HepG2 (cell line): ENCODE data around the gene FAAP100. TPM values are rescaled to one million over a fixed set of nuclear protein-coding genes. Genes with fewer than 3 reads are reported as not detected.

ENCODE experiments used
- ATAC-seq: fragments of 200-7000 bp; cut with Tn5 transposase; 3 replicates; pipeline ENCODE4 v1.9.1; 2020; ENCODE audit warnings: mild to moderate bottlenecking, moderate library complexity
- Bru-seq: library from RNA; stranded (reverse); fragments of 400-500 nt; gene quantifications from one replicate; lab custom pipeline; 2021; lab: Mats Ljungman, UMichigan
- BruChase-seq, 2 experiments: library from RNA; stranded (reverse); fragments of 400-500 nt; gene quantifications; one replicate each; lab custom pipeline; 2021; lab: Mats Ljungman, UMichigan
- BruUV-seq: library from RNA; stranded (reverse); fragments of 400-500 nt; replicated peaks from 2 replicates; lab custom pipeline; 2021; lab: Mats Ljungman, UMichigan
- CTCF ChIA-PET: fragments of 300-600 bp; formaldehyde crosslinking; extraction: SDS; loops from one replicate; lab custom pipeline; 2021; ENCODE audit warnings: low total read pairs, inconsistent platforms, low intra/inter-chr PET ratio; lab: Yijun Ruan, JAX
- POLR2A ChIA-PET: fragments of 350-600 bp; sonication (Branson Sonifier 250); formaldehyde crosslinking; loops from one replicate; lab custom pipeline; 2020; ENCODE audit warnings: antibody characterized with exemption, inconsistent platforms; lab: Yijun Ruan, JAX
- DNase-seq: peaks from one replicate; pipeline ENCODE4 v3.0.0-alpha.2; 2015; ENCODE audit warnings: low spot score
- FAIRE-seq: peaks from 3 replicates; lab custom pipeline; 2011; peaks lifted over from hg19 to GRCh38; lab: Jason Lieb, UNC
- H2AFZ ChIP-seq: one replicate; pipeline ENCODE4 v1.6.1; 2011; ENCODE audit warnings: low read length, inconsistent platforms
- H3K27ac ChIP-seq: fragments of 300-600 bp; 3 replicates; pipeline ENCODE4 v1.8.0; 2011; ENCODE audit warnings: mixed run types, mild to moderate bottlenecking, mixed read lengths, low read length, inconsistent platforms; ENCODE audit not compliant: insufficient read depth; ENCODE audit errors: extremely low read length
- H3K27me3 ChIP-seq, 2 experiments: fragments of 200-600 bp in 1 of 2; 2 replicates in 1 of 2; 3 replicates in 1 of 2; pipeline versions ENCODE4 v1.6.0 to v1.8.0; 2011; ENCODE audit warnings: low read length in 2 of 2, mild to moderate bottlenecking in 2 of 2, moderate library complexity in 2 of 2, inconsistent platforms in 1 of 2; ENCODE audit not compliant: insufficient read depth in 2 of 2, control insufficient read depth in 1 of 2
- H3K36me3 ChIP-seq, 2 experiments: fragments of 200-600 bp in 1 of 2; replicated peaks in 1 of 2; 2 replicates in 1 of 2; 3 replicates in 1 of 2; pipeline versions ENCODE4 v1.5.1 to v1.8.0; 2011; ENCODE audit warnings: low read length in 2 of 2, inconsistent platforms in 1 of 2; ENCODE audit not compliant: insufficient read depth in 2 of 2, control insufficient read depth in 1 of 2
- H3K4me1 ChIP-seq: 2 replicates; pipeline ENCODE4 v1.5.1; 2012; ENCODE audit warnings: low read length, inconsistent platforms; ENCODE audit not compliant: insufficient read depth
- H3K4me2 ChIP-seq: 2 replicates; pipeline ENCODE4 v1.6.0; 2011; ENCODE audit warnings: low read depth, low read length, inconsistent platforms
- H3K4me3 ChIP-seq, 3 experiments: fragments of 200-600 bp in 1 of 3; sonication (generic), shearing (Covaris generic) in 1 of 3; replicated peaks in 1 of 3; 2 replicates each; pipeline ENCODE4 v1.5.1; 2011 to 2016; ENCODE audit warnings: low read length in 3 of 3, inconsistent platforms in 2 of 3, low read depth in 2 of 3, mild to moderate bottlenecking in 2 of 3, control low read depth in 1 of 3, mixed read lengths in 1 of 3; ENCODE audit not compliant: insufficient read depth in 1 of 3
- H3K79me2 ChIP-seq: one replicate; pipeline ENCODE4 v1.6.1; 2011; ENCODE audit warnings: low read length, inconsistent platforms; ENCODE audit not compliant: insufficient read depth
- H3K9ac ChIP-seq: 2 replicates; pipeline ENCODE4 v1.6.0; 2011; ENCODE audit warnings: mild to moderate bottlenecking, low read depth, low read length, inconsistent platforms; ENCODE audit not compliant: insufficient read depth
- H3K9me3 ChIP-seq: 2 replicates; pipeline ENCODE4 v1.5.1; 2012; ENCODE audit warnings: mild to moderate bottlenecking, low read length
- H4K20me1 ChIP-seq: 2 replicates; pipeline ENCODE4 v1.6.0; 2011; ENCODE audit warnings: inconsistent platforms, mild to moderate bottlenecking, low read length, moderate library complexity; ENCODE audit not compliant: insufficient read depth
- AKAP8 ChIP-seq: sonication (generic); formaldehyde crosslinking; IDR thresholded peaks from 2 replicates; pipeline ENCODE4 v1.5.1; 2020; ENCODE audit warnings: mild to moderate bottlenecking, missing genetic modification reagents
- GFI1 ChIP-seq: sonication (generic); formaldehyde crosslinking; IDR thresholded peaks from 2 replicates; pipeline ENCODE4 v1.5.0; 2020; ENCODE audit warnings: missing genetic modification reagents, mild to moderate bottlenecking, borderline replicate concordance
- HES4 ChIP-seq: sonication (generic); formaldehyde crosslinking; IDR thresholded peaks from 2 replicates; pipeline ENCODE4 v1.9.0; 2021; ENCODE audit warnings: mild to moderate bottlenecking, missing genetic modification reagents, borderline replicate concordance
- IRF2 ChIP-seq: IDR thresholded peaks from 2 replicates; pipeline ENCODE4 v1.6.1; 2018; ENCODE audit warnings: missing genetic modification reagents, missing compliant biosample characterization
- ONECUT2 ChIP-seq: sonication (generic); formaldehyde crosslinking; IDR thresholded peaks from 2 replicates; pipeline ENCODE4 v1.4.0; 2020; ENCODE audit warnings: missing genetic modification reagents
- REL ChIP-seq: sonication (generic); formaldehyde crosslinking; conservative IDR thresholded peaks from 2 replicates; pipeline ENCODE4 v1.8.0; 2022; ENCODE audit warnings: mild to moderate bottlenecking, missing genetic modification reagents, moderate library complexity
- SP1 ChIP-seq, 2 experiments: fragments of 450-650 bp in 1 of 2; sonication (generic) in 1 of 2; formaldehyde crosslinking in 1 of 2; IDR thresholded peaks; 2 replicates each; pipeline versions ENCODE4 v1.4.0 to v1.6.1; 2016 to 2020; ENCODE audit warnings: missing genetic modification reagents in 1 of 2
- ZC3H4 ChIP-seq: sonication (generic); formaldehyde crosslinking; IDR thresholded peaks from 2 replicates; pipeline ENCODE4 v1.4.0; 2020; ENCODE audit warnings: missing genetic modification reagents, borderline replicate concordance
- ZKSCAN1 ChIP-seq: fragments of 150-350 bp; IDR thresholded peaks from 2 replicates; pipeline ENCODE4 v1.6.1; 2014; ENCODE audit warnings: low read length
- ZKSCAN8 ChIP-seq: IDR thresholded peaks from 2 replicates; pipeline ENCODE4 v1.6.1; 2016; ENCODE audit warnings: borderline replicate concordance, missing genetic modification reagents, missing compliant biosample characterization
- ZNF224 ChIP-seq: sonication (generic); formaldehyde crosslinking; IDR thresholded peaks from 2 replicates; pipeline ENCODE4 v1.5.0; 2020; ENCODE audit warnings: mild to moderate bottlenecking, missing genetic modification reagents
- ZNF430 ChIP-seq: sonication (generic); formaldehyde crosslinking; IDR thresholded peaks from 2 replicates; pipeline ENCODE4 v1.9.0; 2021; ENCODE audit warnings: mild to moderate bottlenecking, missing genetic modification reagents
- ZNF598 ChIP-seq: sonication (generic); formaldehyde crosslinking; IDR thresholded peaks from 2 replicates; pipeline ENCODE4 v1.5.1; 2020; ENCODE audit warnings: mild to moderate bottlenecking, missing genetic modification reagents, borderline replicate concordance
- ZNF605 ChIP-seq: sonication (generic); formaldehyde crosslinking; IDR thresholded peaks from 2 replicates; pipeline ENCODE4 v1.8.0; 2022; ENCODE audit warnings: mild to moderate bottlenecking, missing genetic modification reagents
- WGBS: methylation state at CpG from one replicate; pipeline ENCODE4 v1.1.6; 2017; ENCODE audit warnings: low lambda C conversion rate; 5-methylcytosine and 5-hydroxymethylcytosine counted together
- in situ Hi-C: cut with HindIII; loops from 2 replicates; pipeline ENCODE4 v1.10.0; 2017; ENCODE audit warnings: low pct_unique_long_range_greater_than_20kb; ENCODE audit not compliant: extremely low pct_ligation_motif_present
- intact Hi-C: fragments of 100-400 bp; cut with micrococcal nuclease; formaldehyde crosslinking; loops from one replicate; pipeline ENCODE4 v1.10.0; 2022; ENCODE audit not compliant: unreplicated experiment
- long read RNA-seq, 2 experiments: library from RNA in 1 of 2; library from polyadenylated mRNA in 1 of 2; stranded (forward) in 1 of 2; unstranded in 1 of 2; transcript quantifications; one replicate each; pipeline ENCODE4 v2.0.0, GENCODE V29; 2019 to 2022
- polyA minus RNA-seq, 3 experiments: library from RNA; depleted of rRNA, polyadenylated mRNA; stranded (reverse); fragments of >200 nt; gene quantifications; 2 replicates each; pipeline ENCODE4 v1.2.3, GENCODE V29; 2011; ENCODE audit warnings: low replicate concordance in 1 of 3
- polyA plus RNA-seq, 8 experiments: library from polyadenylated mRNA; depleted of rRNA in 3 of 8; stranded (reverse) in 7 of 8; unstranded in 1 of 8; fragments of >200 nt; fragmentation: Illumina TruSeq in 4 of 8; extraction: Trizol in 4 of 8; gene quantifications; 2 replicates each; pipeline versions ENCODE4 v1.2.1 to v1.2.3, GENCODE V29; 2011 to 2016; ENCODE audit warnings: low read depth in 4 of 8, missing spikeins in 1 of 8, mixed read lengths in 1 of 8; ENCODE audit not compliant: insufficient read depth in 1 of 8
- total RNA-seq, 5 experiments: library from RNA; depleted of rRNA; stranded (reverse); fragments of >200 nt; fragmentation: Illumina TruSeq; extraction: Trizol; gene quantifications; 2 replicates each; pipeline ENCODE4 v1.2.3, GENCODE V29; 2016; ENCODE audit warnings: low read depth in 1 of 5

The FAAP100 gene, protein sequence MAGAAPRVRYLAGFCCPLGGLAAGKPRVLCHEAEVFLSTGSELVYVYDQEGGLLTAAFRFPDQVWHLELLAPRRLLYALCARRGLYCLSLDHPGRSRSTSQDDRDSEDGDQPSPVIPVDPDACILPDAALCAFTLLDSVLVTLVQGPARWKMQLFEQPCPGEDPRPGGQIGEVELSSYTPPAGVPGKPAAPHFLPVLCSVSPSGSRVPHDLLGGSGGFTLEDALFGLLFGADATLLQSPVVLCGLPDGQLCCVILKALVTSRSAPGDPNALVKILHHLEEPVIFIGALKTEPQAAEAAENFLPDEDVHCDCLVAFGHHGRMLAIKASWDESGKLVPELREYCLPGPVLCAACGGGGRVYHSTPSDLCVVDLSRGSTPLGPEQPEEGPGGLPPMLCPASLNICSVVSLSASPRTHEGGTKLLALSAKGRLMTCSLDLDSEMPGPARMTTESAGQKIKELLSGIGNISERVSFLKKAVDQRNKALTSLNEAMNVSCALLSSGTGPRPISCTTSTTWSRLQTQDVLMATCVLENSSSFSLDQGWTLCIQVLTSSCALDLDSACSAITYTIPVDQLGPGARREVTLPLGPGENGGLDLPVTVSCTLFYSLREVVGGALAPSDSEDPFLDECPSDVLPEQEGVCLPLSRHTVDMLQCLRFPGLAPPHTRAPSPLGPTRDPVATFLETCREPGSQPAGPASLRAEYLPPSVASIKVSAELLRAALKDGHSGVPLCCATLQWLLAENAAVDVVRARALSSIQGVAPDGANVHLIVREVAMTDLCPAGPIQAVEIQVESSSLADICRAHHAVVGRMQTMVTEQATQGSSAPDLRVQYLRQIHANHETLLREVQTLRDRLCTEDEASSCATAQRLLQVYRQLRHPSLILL
- total RNA-seq (2016; rRNA removed; fragmentation: Illumina TruSeq; extraction: Trizol) (13.9 and 20.8 TPM in 2 replicates), polyA plus RNA-seq (2011; rRNA removed) (7.6 and 11.1 TPM in 2 replicates), polyA minus RNA-seq (2011; rRNA and poly(A)+ RNA removed; ENCODE audit: low replicate concordance) (13.6 and 27.9 TPM in 2 replicates), Bru-seq, nascent RNA (percentile 56 among the genes with signal in this experiment), BruChase-seq, experiment 1, labeled RNA remaining after a 6-hour chase (percentile 52 among the genes with signal in this experiment), BruChase-seq, experiment 2, labeled RNA remaining after a 2-hour chase (percentile 57 among the genes with signal in this experiment)
- total RNA-seq (2016; cell fraction: cytosol; rRNA removed; fragmentation: Illumina TruSeq; extraction: Trizol; ENCODE audit: low read depth), result 10.4 and 11.2 TPM in 2 replicates
- 11.4 and 20.4 TPM in 2 replicates for total RNA-seq (2016; cell fraction: insoluble cytoplasmic fraction; rRNA removed; fragmentation: Illumina TruSeq; extraction: Trizol)
- 23.6 and 25.4 TPM in 2 replicates for total RNA-seq (2016; cell fraction: membrane; rRNA removed; fragmentation: Illumina TruSeq; extraction: Trizol)
- total RNA-seq (2016; cell fraction: nucleus; rRNA removed; fragmentation: Illumina TruSeq; extraction: Trizol), result 19.0 and 22.7 TPM in 2 replicates
- 6.5 and 11.8 TPM in 2 replicates for polyA plus RNA-seq (2011; cell fraction: cytosol; rRNA removed)
- 37.4 and 38.6 TPM in 2 replicates for polyA plus RNA-seq (2011; cell fraction: nucleus; rRNA removed)
- 9.3 and 10.7 TPM in 2 replicates for polyA plus RNA-seq (2012)
- 6.1 and 6.4 TPM in 2 replicates for polyA plus RNA-seq (2016; cell fraction: cytosol; fragmentation: Illumina TruSeq; extraction: Trizol; ENCODE audit: low read depth)
- polyA plus RNA-seq (2016; cell fraction: insoluble cytoplasmic fraction; fragmentation: Illumina TruSeq; extraction: Trizol; ENCODE audit: low read depth), result 13.7 and 17.1 TPM in 2 replicates
- polyA plus RNA-seq (2016; cell fraction: membrane; fragmentation: Illumina TruSeq; extraction: Trizol; ENCODE audit: low read depth), result 14.4 and 16.7 TPM in 2 replicates
- 43.7 and 45.9 TPM in 2 replicates for polyA plus RNA-seq (2016; cell fraction: nucleus; fragmentation: Illumina TruSeq; extraction: Trizol; ENCODE audit: insufficient read depth, low read depth)
- 7.7 and 8.2 TPM in 2 replicates for polyA minus RNA-seq (2011; cell fraction: cytosol; rRNA and poly(A)+ RNA removed)
- polyA minus RNA-seq (2011; cell fraction: nucleus; rRNA and poly(A)+ RNA removed), result 22.8 and 26.2 TPM in 2 replicates
- long read RNA-seq, experiment 1, partial matches to known transcripts, result 8 of 15 reads
- long read RNA-seq, experiment 1, other reads (novel, unspliced or antisense), result 4 of 15 reads
- long read RNA-seq, experiment 2, transcript FAAP100-203 (9 exons, 3,822 nt), result minor isoform, 13 of 62 reads
- long read RNA-seq, experiment 2, transcript FAAP100-201 (9 exons, 3,627 nt), result major isoform, 18 of 62 reads
- long read RNA-seq, experiment 2, partial matches to known transcripts, result 14 of 62 reads
- long read RNA-seq, experiment 2, other reads (novel, unspliced or antisense), result 16 of 62 reads

DNA sequence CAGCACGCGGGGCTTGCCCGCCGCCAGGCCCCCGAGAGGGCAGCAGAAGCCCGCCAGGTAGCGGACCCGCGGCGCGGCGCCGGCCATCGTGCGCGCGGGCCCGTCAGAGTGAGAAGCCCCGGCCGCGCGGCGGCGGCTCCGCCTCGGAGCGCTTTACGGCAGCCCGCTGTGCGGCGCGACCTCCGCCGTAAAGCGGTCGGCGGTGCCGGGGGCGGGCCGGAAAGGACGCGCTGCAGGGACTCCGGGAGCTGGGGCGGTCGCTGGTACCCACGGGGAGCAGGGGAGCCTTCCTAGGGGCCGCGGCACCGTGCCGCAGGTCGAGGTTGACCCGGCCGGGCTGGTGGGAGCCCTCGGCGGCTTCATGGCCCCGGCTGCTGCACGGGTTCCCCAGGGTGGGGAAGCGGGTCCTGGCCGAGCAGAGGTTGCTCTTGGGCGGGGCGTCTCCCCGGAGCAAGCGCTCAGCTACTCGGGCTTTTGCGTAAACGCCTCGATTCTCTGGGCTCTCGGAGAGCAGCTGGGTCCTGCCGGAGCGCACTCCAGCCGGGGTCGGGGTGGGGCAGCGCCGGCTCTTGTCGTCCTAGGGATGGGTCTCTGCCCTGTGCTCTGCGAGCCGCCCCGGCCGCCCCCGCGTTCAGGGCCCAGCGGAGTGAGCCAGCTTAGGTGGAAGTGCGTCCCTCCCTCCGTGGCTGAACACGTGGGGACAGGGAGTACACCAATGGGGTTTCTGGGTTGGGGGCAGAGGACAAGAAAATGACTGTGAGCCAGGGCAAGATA, at the start of gene FAAP100:
TSS of gene FAAP100 (minus strand) at position 110 of the 774 bp plus-strand sequence. CDS start at position 87, 23 bp downstream.
- intact Hi-C loops (loop anchor here (2.0 kb wide), 1 partner anchor 24 kb away; no protein-coding TSS in a partner anchor), in situ Hi-C loops (no loop called here)
- Histone ChIP-seq H4K20me1 (peaks cover 4% of the 10 kb centered on the region; the same call in 1 of the 2 replicates), H3K27ac (peak within 1 kb of the TSS; percentile 67), H3K4me3 (peak within 1 kb of the TSS; percentile 95 to 97 (median 96)), H2AFZ (no peak within 1 kb of the TSS), H3K36me3 (peaks cover 13 to 30% of the 10 kb centered on the region in 2 experiments), H3K9ac (peak within 1 kb of the TSS; percentile 79), H3K4me2 (peak within 1 kb of the TSS; percentile 98), H3K79me2 (peaks cover 10% of the 10 kb centered on the region), H3K27me3 (no peaks in the 10 kb centered on the region; a peak in 1 of 5 replicates), H3K9me3 (no peaks in the 10 kb centered on the region), H3K4me1 (peaks cover 50% of the 10 kb centered on the region)
- DNase-seq (peak; percentile 63), ATAC-seq (peak; percentile 70), FAIRE-seq (no peak)
- CTCF ChIA-PET, result no interaction called here
- POLR2A ChIA-PET, result interaction anchor here (0.6 to 2.5 kb wide), 23 partner anchors 9 to 313 kb away, joined by 3 to 27 read pairs (median 4); partner anchors contain the start of genes ACTG1, ARL16, BAHCC1 and HGS
- 2% methylated on average over 25 of the region's 85 CpGs for WGBS
- TSS peak; percentile 68 for BruUV-seq
- TF ChIP-seq ZKSCAN1 (no peak), AKAP8 (CRISPR knock-in tag) (peak; percentile 80; the same call in 1 of the 2 replicates), IRF2 (CRISPR knock-in tag) (peak; percentile 52; the same call in 1 of the 2 replicates), GFI1 (CRISPR knock-in tag) (peak; percentile 34; the same call in 1 of the 2 replicates), HES4 (CRISPR knock-in tag) (peak; percentile 58), ZNF598 (CRISPR knock-in tag) (0 out of 2 replicates have a peak, but pooled peaks have one; percentile 16), ZC3H4 (CRISPR knock-in tag) (no peak; the same call in 1 of the 2 replicates), ZNF605 (CRISPR knock-in tag) (peak; percentile 95), SP1 (IDR thresholded peaks at IDR 0.05) (no peak), SP1 (CRISPR knock-in tag; IDR thresholded peaks at IDR 0.05) (peak; percentile 32; the same call in 1 of the 2 replicates), ZNF430 (CRISPR knock-in tag) (peak; percentile 89), ONECUT2 (no peak), ZNF224 (peak; percentile 60; the same call in 1 of the 2 replicates), ZKSCAN8 (CRISPR knock-in tag) (no peak), REL (CRISPR knock-in tag) (peak; percentile 75; the same call in 1 of the 2 replicates)
